ENCODE results near the gene INSYN2A.

DNA sequence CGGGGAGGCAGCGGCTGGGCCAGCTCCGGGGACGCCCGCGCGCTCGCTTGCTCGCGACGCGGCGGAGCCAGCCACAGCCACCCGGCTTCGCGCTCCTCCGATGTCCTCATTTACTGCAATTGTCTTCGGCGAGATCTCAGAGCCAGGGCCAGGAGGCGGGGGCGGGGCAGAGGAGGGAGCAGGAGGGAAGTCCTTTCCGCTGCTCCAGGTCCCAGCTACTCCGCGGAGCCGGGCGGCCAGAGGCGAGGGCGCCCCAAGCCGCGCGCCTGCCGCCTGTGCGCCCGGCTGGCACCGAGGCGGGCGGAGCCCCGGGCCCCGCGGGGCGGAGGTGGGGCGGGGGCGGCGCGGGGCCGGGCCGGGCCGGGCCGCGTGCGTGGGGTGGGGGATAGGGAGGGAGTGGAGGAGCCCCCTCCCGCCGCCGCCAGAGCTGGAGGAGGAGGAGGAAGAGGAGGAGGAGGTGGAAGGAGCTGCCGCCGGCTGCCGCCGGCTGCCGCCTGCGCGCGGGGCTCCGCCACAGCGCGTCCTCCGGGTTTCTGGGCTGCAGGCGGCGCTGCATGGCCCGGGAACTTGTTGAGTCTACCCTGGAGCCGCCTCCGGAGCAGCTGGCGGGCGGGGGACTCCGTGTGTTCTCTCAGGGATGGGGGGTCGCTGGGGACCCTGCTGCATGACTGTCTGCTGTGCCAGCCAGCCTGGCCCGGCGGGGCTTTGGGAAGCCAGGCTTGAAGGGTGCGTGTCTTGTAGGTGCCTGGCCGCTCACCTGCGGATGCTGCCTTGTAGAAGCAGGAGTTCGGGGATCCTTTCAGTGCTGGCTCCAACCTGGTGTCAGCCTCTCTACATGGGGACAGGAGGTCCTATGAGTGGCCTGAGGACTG, at the start of gene INSYN2A:
- TF ChIP-seq SMC3 (conservative IDR thresholded peaks at IDR 0.05; ENCODE audit: insufficient read depth, low read depth, low read length) = no peak
- TF ChIP-seq, protein P1, sequence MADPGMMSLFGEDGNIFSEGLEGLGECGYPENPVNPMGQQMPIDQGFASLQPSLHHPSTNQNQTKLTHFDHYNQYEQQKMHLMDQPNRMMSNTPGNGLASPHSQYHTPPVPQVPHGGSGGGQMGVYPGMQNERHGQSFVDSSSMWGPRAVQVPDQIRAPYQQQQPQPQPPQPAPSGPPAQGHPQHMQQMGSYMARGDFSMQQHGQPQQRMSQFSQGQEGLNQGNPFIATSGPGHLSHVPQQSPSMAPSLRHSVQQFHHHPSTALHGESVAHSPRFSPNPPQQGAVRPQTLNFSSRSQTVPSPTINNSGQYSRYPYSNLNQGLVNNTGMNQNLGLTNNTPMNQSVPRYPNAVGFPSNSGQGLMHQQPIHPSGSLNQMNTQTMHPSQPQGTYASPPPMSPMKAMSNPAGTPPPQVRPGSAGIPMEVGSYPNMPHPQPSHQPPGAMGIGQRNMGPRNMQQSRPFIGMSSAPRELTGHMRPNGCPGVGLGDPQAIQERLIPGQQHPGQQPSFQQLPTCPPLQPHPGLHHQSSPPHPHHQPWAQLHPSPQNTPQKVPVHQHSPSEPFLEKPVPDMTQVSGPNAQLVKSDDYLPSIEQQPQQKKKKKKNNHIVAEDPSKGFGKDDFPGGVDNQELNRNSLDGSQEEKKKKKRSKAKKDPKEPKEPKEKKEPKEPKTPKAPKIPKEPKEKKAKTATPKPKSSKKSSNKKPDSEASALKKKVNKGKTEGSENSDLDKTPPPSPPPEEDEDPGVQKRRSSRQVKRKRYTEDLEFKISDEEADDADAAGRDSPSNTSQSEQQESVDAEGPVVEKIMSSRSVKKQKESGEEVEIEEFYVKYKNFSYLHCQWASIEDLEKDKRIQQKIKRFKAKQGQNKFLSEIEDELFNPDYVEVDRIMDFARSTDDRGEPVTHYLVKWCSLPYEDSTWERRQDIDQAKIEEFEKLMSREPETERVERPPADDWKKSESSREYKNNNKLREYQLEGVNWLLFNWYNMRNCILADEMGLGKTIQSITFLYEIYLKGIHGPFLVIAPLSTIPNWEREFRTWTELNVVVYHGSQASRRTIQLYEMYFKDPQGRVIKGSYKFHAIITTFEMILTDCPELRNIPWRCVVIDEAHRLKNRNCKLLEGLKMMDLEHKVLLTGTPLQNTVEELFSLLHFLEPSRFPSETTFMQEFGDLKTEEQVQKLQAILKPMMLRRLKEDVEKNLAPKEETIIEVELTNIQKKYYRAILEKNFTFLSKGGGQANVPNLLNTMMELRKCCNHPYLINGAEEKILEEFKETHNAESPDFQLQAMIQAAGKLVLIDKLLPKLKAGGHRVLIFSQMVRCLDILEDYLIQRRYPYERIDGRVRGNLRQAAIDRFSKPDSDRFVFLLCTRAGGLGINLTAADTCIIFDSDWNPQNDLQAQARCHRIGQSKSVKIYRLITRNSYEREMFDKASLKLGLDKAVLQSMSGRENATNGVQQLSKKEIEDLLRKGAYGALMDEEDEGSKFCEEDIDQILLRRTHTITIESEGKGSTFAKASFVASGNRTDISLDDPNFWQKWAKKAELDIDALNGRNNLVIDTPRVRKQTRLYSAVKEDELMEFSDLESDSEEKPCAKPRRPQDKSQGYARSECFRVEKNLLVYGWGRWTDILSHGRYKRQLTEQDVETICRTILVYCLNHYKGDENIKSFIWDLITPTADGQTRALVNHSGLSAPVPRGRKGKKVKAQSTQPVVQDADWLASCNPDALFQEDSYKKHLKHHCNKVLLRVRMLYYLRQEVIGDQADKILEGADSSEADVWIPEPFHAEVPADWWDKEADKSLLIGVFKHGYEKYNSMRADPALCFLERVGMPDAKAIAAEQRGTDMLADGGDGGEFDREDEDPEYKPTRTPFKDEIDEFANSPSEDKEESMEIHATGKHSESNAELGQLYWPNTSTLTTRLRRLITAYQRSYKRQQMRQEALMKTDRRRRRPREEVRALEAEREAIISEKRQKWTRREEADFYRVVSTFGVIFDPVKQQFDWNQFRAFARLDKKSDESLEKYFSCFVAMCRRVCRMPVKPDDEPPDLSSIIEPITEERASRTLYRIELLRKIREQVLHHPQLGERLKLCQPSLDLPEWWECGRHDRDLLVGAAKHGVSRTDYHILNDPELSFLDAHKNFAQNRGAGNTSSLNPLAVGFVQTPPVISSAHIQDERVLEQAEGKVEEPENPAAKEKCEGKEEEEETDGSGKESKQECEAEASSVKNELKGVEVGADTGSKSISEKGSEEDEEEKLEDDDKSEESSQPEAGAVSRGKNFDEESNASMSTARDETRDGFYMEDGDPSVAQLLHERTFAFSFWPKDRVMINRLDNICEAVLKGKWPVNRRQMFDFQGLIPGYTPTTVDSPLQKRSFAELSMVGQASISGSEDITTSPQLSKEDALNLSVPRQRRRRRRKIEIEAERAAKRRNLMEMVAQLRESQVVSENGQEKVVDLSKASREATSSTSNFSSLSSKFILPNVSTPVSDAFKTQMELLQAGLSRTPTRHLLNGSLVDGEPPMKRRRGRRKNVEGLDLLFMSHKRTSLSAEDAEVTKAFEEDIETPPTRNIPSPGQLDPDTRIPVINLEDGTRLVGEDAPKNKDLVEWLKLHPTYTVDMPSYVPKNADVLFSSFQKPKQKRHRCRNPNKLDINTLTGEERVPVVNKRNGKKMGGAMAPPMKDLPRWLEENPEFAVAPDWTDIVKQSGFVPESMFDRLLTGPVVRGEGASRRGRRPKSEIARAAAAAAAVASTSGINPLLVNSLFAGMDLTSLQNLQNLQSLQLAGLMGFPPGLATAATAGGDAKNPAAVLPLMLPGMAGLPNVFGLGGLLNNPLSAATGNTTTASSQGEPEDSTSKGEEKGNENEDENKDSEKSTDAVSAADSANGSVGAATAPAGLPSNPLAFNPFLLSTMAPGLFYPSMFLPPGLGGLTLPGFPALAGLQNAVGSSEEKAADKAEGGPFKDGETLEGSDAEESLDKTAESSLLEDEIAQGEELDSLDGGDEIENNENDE (IDR thresholded peaks at IDR 0.05; ENCODE audit: low read depth, low read length) = no peak
- no peak for TF ChIP-seq TAF9B (IDR thresholded peaks at IDR 0.05; ENCODE audit: partially characterized antibody)
- TF ChIP-seq RBM34 (IDR thresholded peaks at IDR 0.05; ENCODE audit: borderline replicate concordance, insufficient read depth, low read length) = no peak
- no peak for TF ChIP-seq BACH1 (tag; IDR thresholded peaks at IDR 0.05)
- no peak for TF ChIP-seq RAD21 (CRISPR knock-in tag; conservative IDR thresholded peaks at IDR 0.05 in 1 of 2, IDR thresholded peaks at IDR 0.05 in 1 of 2)
- no peak for TF ChIP-seq EZH2 (IDR thresholded peaks at IDR 0.05; ENCODE audit: borderline replicate concordance, low read depth, low read length)
- TF ChIP-seq, protein P2, sequence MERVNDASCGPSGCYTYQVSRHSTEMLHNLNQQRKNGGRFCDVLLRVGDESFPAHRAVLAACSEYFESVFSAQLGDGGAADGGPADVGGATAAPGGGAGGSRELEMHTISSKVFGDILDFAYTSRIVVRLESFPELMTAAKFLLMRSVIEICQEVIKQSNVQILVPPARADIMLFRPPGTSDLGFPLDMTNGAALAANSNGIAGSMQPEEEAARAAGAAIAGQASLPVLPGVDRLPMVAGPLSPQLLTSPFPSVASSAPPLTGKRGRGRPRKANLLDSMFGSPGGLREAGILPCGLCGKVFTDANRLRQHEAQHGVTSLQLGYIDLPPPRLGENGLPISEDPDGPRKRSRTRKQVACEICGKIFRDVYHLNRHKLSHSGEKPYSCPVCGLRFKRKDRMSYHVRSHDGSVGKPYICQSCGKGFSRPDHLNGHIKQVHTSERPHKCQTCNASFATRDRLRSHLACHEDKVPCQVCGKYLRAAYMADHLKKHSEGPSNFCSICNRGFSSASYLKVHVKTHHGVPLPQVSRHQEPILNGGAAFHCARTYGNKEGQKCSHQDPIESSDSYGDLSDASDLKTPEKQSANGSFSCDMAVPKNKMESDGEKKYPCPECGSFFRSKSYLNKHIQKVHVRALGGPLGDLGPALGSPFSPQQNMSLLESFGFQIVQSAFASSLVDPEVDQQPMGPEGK (CRISPR knock-in tag; IDR thresholded peaks at IDR 0.05; ENCODE audit: borderline replicate concordance) = no peak
- TF ChIP-seq POLR2A (conservative IDR thresholded peaks at IDR 0.05) = no peak
- TF ChIP-seq SMARCE1 (IDR thresholded peaks at IDR 0.05) = no peak
- TF ChIP-seq ZNF253 (CRISPR knock-in tag; conservative IDR thresholded peaks at IDR 0.05) = no peak
- no peak for TF ChIP-seq TCF7L2 (IDR thresholded peaks at IDR 0.05; ENCODE audit: low read depth, low read length)
